OCI-LY1 (cell line): ENCODE measurements around the gene SREK1IP1.

Source experiments
- H2AFZ ChIP-seq: fragments of 200-600 bp; sonication (generic), shearing (Covaris generic); 2 replicates; pipeline ENCODE4 v1.6.0; 2014; ENCODE audit warnings: antibody characterized with exemption, mild to moderate bottlenecking, low read length
- H3F3A ChIP-seq: fragments of 200-600 bp; sonication (generic), shearing (Covaris generic); 2 replicates; pipeline ENCODE4 v1.6.0; 2014; ENCODE audit warnings: mild to moderate bottlenecking, antibody characterized with exemption, low read length, moderate library complexity; ENCODE audit not compliant: insufficient read depth
- H3K27ac ChIP-seq: fragments of 200-600 bp; sonication (generic); 2 replicates; pipeline ENCODE4 v1.5.1; 2014; ENCODE audit warnings: low read length, mixed run types, mild to moderate bottlenecking, low read depth; ENCODE audit not compliant: poor library complexity, severe bottlenecking
- H3K27me3 ChIP-seq: fragments of 200-600 bp; sonication (generic); 2 replicates; pipeline ENCODE4 v1.6.0; 2014; ENCODE audit warnings: antibody characterized with exemption, mild to moderate bottlenecking, low read length, moderate library complexity; ENCODE audit not compliant: insufficient read depth
- H3K36me3 ChIP-seq: fragments of 200-600 bp; sonication (generic); 2 replicates; pipeline ENCODE4 v1.6.1; 2014; ENCODE audit warnings: mild to moderate bottlenecking, antibody characterized with exemption, low read length, moderate library complexity, mixed read lengths; ENCODE audit not compliant: insufficient read depth
- H3K4me1 ChIP-seq: fragments of 200-600 bp; sonication (generic); 2 replicates; pipeline ENCODE4 v1.5.1; 2014; ENCODE audit warnings: mild to moderate bottlenecking, low read length, moderate library complexity; ENCODE audit not compliant: insufficient read depth, severe bottlenecking
- H3K4me2 ChIP-seq: fragments of 200-600 bp; sonication (generic), shearing (Covaris generic); 2 replicates; pipeline ENCODE4 v1.6.1; 2014; ENCODE audit warnings: low read length
- H3K4me3 ChIP-seq: fragments of 200-600 bp; sonication (generic); 2 replicates; pipeline ENCODE4 v1.5.1; 2014; ENCODE audit warnings: low read length, low read depth, mild to moderate bottlenecking, mixed read lengths; ENCODE audit not compliant: poor library complexity, severe bottlenecking
- H3K79me2 ChIP-seq: fragments of 200-600 bp; shearing (Covaris generic); 2 replicates; pipeline ENCODE4 v1.6.1; 2016; ENCODE audit warnings: mixed run types, low read length, mixed read lengths; ENCODE audit not compliant: insufficient read depth
- H3K9ac ChIP-seq: fragments of 200-600 bp; sonication (generic), shearing (Covaris generic); 2 replicates; pipeline ENCODE4 v1.6.1; 2014; ENCODE audit warnings: mild to moderate bottlenecking, low read length, mixed read lengths
- H3K9me2 ChIP-seq: fragments of 200-600 bp; sonication (generic), shearing (Covaris generic); 2 replicates; pipeline ENCODE4 v1.6.1; 2014; ENCODE audit warnings: low read depth, mild to moderate bottlenecking, low read length, mixed read lengths
- H3K9me3 ChIP-seq: fragments of 200-600 bp; shearing (Covaris generic); 2 replicates; pipeline ENCODE4 v1.6.1; 2014; ENCODE audit warnings: low read length, mixed read lengths
- H4K20me1 ChIP-seq: fragments of 200-600 bp; sonication (generic), shearing (Covaris generic); 2 replicates; pipeline ENCODE4 v1.6.0; 2016; ENCODE audit warnings: mild to moderate bottlenecking, low read length; ENCODE audit not compliant: insufficient read depth
- CTCF ChIP-seq: fragments of 200-600 bp; sonication (generic), shearing (Covaris generic); IDR thresholded peaks from 2 replicates; pipeline ENCODE4 v1.5.1; 2017; ENCODE audit warnings: mild to moderate bottlenecking, antibody characterized with exemption, low read length, moderate library complexity, mixed read lengths
- EZH2 ChIP-seq: fragments of 200-600 bp; sonication (generic), shearing (Covaris generic); IDR thresholded peaks from 2 replicates; pipeline ENCODE4 v1.8.0; 2017; ENCODE audit warnings: borderline replicate concordance, mixed run types, mild to moderate bottlenecking, antibody characterized with exemption, low read length, moderate library complexity, mixed read lengths

SREK1IP1 gene

GRCh38 chr5:64800926-64801325 is 32.4 kb upstream of the SREK1IP1 start:
- Histone ChIP-seq H3K9me2 (no peaks in the 10 kb centered on the region), H3K9me3 (no peaks in the 10 kb centered on the region), H2AFZ (no peak overlapping the region), H3K4me3 (no peak overlapping the region), H3K27ac (no peak overlapping the region), H4K20me1 (no peaks in the 10 kb centered on the region), H3K27me3 (no peaks in the 10 kb centered on the region), H3K9ac (no peak overlapping the region), H3K79me2 (no peaks in the 10 kb centered on the region), H3F3A (no peaks in the 10 kb centered on the region), H3K4me2 (no peak overlapping the region), H3K36me3 (no peaks in the 10 kb centered on the region; the same call in none of the 2 replicates), H3K4me1 (no peaks in the 10 kb centered on the region)
- TF ChIP-seq EZH2 (no peak), CTCF (no peak)

GRCh38 chr5:64796301-64796700 is 27.8 kb upstream of the SREK1IP1 start:
- Histone ChIP-seq H3K27me3 (no peaks in the 10 kb centered on the region), H4K20me1 (no peaks in the 10 kb centered on the region), H3F3A (no peaks in the 10 kb centered on the region), H3K27ac (no peak overlapping the region), H3K4me1 (no peaks in the 10 kb centered on the region), H3K9me2 (no peaks in the 10 kb centered on the region), H3K79me2 (no peaks in the 10 kb centered on the region), H3K9me3 (no peaks in the 10 kb centered on the region), H2AFZ (no peak overlapping the region), H3K4me3 (no peak overlapping the region), H3K36me3 (peaks cover 4% of the 10 kb centered on the region), H3K4me2 (no peak overlapping the region), H3K9ac (no peak overlapping the region)
- TF ChIP-seq CTCF = no peak
- no peak for TF ChIP-seq EZH2

- H3F3A ChIP-seq = no peaks in the 10 kb centered on the region
- no peak overlapping the region for H3K9ac ChIP-seq
- H3K9me2 ChIP-seq = no peaks in the 10 kb centered on the region
- TF ChIP-seq EZH2 = no peak
- no peak for TF ChIP-seq CTCF
- H3K27ac ChIP-seq = no peak overlapping the region
- no peaks in the 10 kb centered on the region for H3K79me2 ChIP-seq
- no peaks in the 10 kb centered on the region for H3K4me1 ChIP-seq
- H3K9me3 ChIP-seq = no peaks in the 10 kb centered on the region
- peaks cover 7% of the 10 kb centered on the region for H3K36me3 ChIP-seq
- H4K20me1 ChIP-seq = no peaks in the 10 kb centered on the region
- no peak overlapping the region for H3K4me2 ChIP-seq
- H3K4me3 ChIP-seq = no peak overlapping the region
- H3K27me3 ChIP-seq = no peaks in the 10 kb centered on the region
- H2AFZ ChIP-seq = no peak overlapping the region
These were observed 25.7 kb upstream of the SREK1IP1 start for GRCh38 chr5:64794053-64794770.
